Retinal pigment epithelial cell (primary cell): Measurements from ENCODE around the gene HRH4.

Source experiments
- DNase-seq: peaks from one replicate; pipeline ENCODE4 v3.0.0-alpha.2; 2010; ENCODE audit warnings: low read depth
- H3K4me3 ChIP-seq: 2 replicates; pipeline ENCODE4 v1.5.1; 2011; ENCODE audit warnings: mild to moderate bottlenecking, low read length, control low read depth, moderate library complexity
- TF ChIP-seq, protein P1 (sequence below): conservative IDR thresholded peaks from 2 replicates; pipeline ENCODE4 v1.5.1; 2011; ENCODE audit warnings: low read depth, low read length, control low read depth, inconsistent platforms

Gene HRH4

GRCh38 chr18:24426398-24427294 lies 33.8 kb upstream of the HRH4 start, which contains the start of gene IMPACT:
Gene IMPACT, plus strand, starts transcription at chr18:24426670. Its CDS starts 87 bp downstream, at chr18:24426757.
- peak; percentile 31 for DNase-seq
- TF ChIP-seq, protein P1, sequence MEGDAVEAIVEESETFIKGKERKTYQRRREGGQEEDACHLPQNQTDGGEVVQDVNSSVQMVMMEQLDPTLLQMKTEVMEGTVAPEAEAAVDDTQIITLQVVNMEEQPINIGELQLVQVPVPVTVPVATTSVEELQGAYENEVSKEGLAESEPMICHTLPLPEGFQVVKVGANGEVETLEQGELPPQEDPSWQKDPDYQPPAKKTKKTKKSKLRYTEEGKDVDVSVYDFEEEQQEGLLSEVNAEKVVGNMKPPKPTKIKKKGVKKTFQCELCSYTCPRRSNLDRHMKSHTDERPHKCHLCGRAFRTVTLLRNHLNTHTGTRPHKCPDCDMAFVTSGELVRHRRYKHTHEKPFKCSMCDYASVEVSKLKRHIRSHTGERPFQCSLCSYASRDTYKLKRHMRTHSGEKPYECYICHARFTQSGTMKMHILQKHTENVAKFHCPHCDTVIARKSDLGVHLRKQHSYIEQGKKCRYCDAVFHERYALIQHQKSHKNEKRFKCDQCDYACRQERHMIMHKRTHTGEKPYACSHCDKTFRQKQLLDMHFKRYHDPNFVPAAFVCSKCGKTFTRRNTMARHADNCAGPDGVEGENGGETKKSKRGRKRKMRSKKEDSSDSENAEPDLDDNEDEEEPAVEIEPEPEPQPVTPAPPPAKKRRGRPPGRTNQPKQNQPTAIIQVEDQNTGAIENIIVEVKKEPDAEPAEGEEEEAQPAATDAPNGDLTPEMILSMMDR: no peak
- H3K4me3 ChIP-seq: peak within 1 kb of the TSS; percentile 69

DNA sequence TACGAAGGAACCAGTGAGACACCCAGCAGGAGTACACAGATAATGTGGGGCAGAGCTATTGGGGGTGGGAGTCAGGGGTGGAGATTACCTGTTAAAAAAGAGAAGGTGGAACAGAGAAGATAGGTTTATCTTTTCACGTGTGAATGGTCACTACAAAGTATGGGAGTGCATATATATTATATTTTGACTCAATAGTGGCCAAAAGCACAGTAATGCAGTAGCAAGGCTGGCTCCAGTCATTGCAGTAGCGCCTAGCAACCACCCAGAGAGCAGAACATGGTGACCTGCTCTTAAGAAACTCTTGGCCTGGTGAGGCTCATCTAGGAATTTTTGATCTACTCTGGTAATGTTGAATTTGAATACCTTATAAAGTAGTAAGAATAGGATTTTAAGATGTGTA lies 33.0 kb upstream of the HRH4 start:
- DNase-seq: no peak
- H3K4me3 ChIP-seq: peak overlapping the region; percentile 69
- TF ChIP-seq, protein P1: no peak

DNA sequence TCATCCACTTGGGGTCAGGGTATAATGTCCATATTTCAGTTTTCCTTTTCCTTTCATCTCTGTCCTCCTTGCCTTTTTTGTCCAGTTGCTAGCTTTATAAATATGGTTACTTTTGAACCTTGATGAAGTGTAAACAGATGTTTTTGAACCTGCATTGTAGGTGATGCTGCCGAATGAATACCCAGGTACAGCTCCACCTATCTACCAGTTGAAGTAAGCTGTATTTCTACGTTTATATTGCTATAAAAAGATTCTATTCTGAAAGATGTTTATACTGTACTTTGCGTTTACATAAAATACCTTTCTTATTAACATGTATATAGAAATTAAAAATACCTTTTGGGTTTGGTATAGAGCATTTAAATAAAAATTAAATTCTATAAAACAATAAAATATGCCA lies 31.7 kb upstream of the HRH4 start:
- TF ChIP-seq, protein P1: peak; percentile 26
- no peak for DNase-seq
- no peak overlapping the region for H3K4me3 ChIP-seq

DNA sequence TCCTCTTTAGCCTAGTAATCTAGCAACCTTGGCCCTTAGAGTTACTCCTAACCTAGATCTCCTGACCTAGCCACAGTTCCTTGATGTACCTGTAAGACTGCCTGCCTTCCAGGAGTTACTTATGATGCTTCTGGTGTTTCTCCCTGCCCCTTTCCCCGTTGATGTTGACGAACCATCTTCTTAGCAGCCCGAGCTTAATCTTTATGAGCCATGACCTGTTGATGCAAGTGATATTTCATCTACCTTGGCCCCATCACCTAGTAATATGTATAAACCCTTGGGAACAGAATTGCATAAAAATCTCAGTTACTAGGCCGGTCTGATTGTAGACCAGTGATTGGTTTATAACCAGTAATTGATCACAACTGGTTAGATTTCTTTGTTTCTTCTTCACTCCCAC lies 31.2 kb upstream of the HRH4 start:
- no peak for DNase-seq
- H3K4me3 ChIP-seq: no peak overlapping the region
- TF ChIP-seq, protein P1: no peak

DNA sequence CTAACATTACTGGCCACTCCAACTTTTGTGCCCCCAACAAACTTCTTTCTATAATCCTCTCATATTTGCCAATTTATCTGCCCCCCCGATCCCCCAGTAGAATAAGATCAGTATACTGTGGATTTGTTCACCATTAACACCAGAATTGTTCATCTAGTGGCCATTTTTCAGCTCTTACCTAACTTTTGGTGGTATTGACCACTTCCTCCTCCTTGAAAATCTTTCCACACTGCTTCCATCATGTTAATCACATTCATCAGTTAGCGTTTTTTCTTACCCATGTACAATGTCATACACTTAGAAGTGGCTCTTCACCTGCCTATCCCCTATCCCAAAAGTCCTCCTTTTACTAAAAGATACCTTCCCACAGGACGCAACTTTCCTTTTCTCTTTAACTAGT lies 27.8 kb upstream of the HRH4 start:
- no peak for DNase-seq

DNA sequence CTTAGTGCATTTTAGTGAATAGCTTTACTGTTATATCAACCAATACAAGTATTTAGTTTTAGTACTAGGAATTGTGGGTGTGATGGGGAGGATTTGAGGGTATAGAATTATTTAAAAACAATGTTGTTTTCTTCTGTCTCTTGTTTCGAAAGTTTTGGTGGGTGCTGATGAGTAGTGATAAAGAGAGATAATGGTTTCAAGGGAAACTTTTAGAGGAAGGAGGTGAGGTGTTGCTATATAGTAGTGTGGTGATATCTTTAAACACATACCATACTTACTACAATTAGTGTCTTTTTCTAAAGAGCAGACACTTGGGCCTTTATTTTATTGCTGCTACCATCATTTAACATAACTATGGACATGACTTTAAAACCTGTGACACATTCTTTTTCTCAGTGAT lies 23.5 kb upstream of the HRH4 start:
- no peak overlapping the region for H3K4me3 ChIP-seq
- DNase-seq: no peak
- TF ChIP-seq, protein P1: no peak

More for the DNA sequence above, 27.8 kb upstream of the HRH4 start:
- no peak overlapping the region for H3K4me3 ChIP-seq
- TF ChIP-seq, protein P1: no peak

- DNase-seq: no peak
- H3K4me3 ChIP-seq: no peak overlapping the region
- TF ChIP-seq, protein P1: no peak
Observed at GRCh38 chr18:24443870-24444269, 16.6 kb upstream of the HRH4 start.
